ENCODE data around the gene CPNE6. TPM values are rescaled to one million over a fixed set of nuclear protein-coding genes. Genes with fewer than 3 reads are reported as not detected.
A peak's percentile ranks its signal among the peaks of the same experiment; 100 is the strongest.

Gene CPNE6
- total RNA-seq, 1 donor from 2014 or later = not detected

- Mint-ChIP-seq H3K27me3 (peaks cover 31% of the 10 kb centered on the region), H3K4me1 (ENCODE audit: unreplicated experiment) (peaks cover 14% of the 10 kb centered on the region), H3K9me3 (no peaks in the 10 kb centered on the region), H3K36me3 (no peaks in the 10 kb centered on the region), H3K4me3 (no peak overlapping the region), H3K27ac (no peak overlapping the region)
- DNase-seq (ENCODE audit: extremely low spot score, unreplicated experiment) = no peak
- TF ChIP-seq CTCF (conservative IDR thresholded peaks at IDR 0.05) = no peak
Observed at GRCh38 chr14:24086193-24086955, 15.0 kb downstream of the CPNE6 start.

DNA sequence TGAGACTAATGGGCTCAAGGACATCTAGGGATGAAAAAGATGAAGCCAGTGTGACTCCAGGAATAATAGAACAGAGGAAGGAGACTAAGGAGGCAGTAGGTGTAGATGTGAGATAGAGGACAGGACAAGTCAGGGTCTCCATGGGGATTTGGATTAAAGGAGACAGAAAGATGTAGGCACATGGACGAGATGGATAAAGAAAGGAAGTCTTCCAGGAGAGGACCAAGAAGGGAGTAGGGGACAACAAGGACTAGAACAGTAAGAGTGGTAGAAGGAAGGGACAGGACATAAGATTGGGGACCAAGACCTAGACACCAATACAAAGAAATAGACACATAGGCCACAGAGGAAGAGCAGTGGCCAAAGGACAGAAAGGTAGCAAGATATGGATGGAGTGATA lies 15.6 kb downstream of the CPNE6 start:
- peaks cover 28% of the 10 kb centered on the region for H3K27me3 Mint-ChIP-seq
- peaks cover 11% of the 10 kb centered on the region for H3K4me1 Mint-ChIP-seq (ENCODE audit: unreplicated experiment)
- H3K27ac Mint-ChIP-seq = no peak overlapping the region
- TF ChIP-seq CTCF (conservative IDR thresholded peaks at IDR 0.05) = no peak
- H3K36me3 Mint-ChIP-seq = no peaks in the 10 kb centered on the region
- no peaks in the 10 kb centered on the region for H3K9me3 Mint-ChIP-seq
- DNase-seq (ENCODE audit: extremely low spot score, unreplicated experiment) = no peak
- no peak overlapping the region for H3K4me3 Mint-ChIP-seq

- peaks cover 20% of the 10 kb centered on the region for H3K27me3 Mint-ChIP-seq
- H3K27ac Mint-ChIP-seq = no peak overlapping the region
- no peaks in the 10 kb centered on the region for H3K9me3 Mint-ChIP-seq
- H3K36me3 Mint-ChIP-seq = no peaks in the 10 kb centered on the region
- DNase-seq (ENCODE audit: extremely low spot score, unreplicated experiment) = no peak
- TF ChIP-seq CTCF (conservative IDR thresholded peaks at IDR 0.05) = no peak
- H3K4me1 Mint-ChIP-seq (ENCODE audit: unreplicated experiment) = peaks cover 12% of the 10 kb centered on the region
- no peak overlapping the region for H3K4me3 Mint-ChIP-seq
Observed at GRCh38 chr14:24088095-24088494, 16.7 kb downstream of the CPNE6 start.

DNA sequence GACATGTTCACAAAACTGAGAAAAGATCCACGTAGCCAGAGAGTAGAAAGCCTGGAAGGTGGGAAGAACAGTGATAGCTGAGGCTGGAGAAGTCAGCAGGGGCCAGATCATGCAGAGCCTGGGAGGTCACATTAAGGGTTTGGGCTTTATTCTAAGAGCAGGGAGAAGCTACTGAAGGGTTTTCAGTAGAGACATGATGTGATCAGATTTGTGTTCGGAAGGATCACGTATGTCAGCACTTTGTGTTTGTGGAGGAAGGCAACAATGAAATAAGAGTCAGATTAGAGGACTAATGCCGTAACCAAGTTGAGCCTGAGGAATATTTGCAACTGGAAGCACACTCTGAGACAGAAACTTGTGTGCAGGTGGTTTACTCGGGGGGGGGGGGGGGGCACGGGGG lies 18.5 kb downstream of the CPNE6 start:
- peaks cover 8% of the 10 kb centered on the region for H3K27me3 Mint-ChIP-seq
- TF ChIP-seq CTCF (conservative IDR thresholded peaks at IDR 0.05) = no peak
- H3K9me3 Mint-ChIP-seq = no peaks in the 10 kb centered on the region
- H3K27ac Mint-ChIP-seq = no peak overlapping the region
- no peak overlapping the region for H3K4me3 Mint-ChIP-seq
- H3K4me1 Mint-ChIP-seq (ENCODE audit: unreplicated experiment) = peaks cover 19% of the 10 kb centered on the region
- H3K36me3 Mint-ChIP-seq = no peaks in the 10 kb centered on the region
- DNase-seq (ENCODE audit: extremely low spot score, unreplicated experiment) = no peak

- Mint-ChIP-seq H3K27ac (peak overlapping the region; percentile 78), H3K4me3 (peak overlapping the region; percentile 95), H3K36me3 (peaks cover 5% of the 10 kb centered on the region), H3K27me3 (peaks cover under 1% of the 10 kb centered on the region), H3K9me3 (no peaks in the 10 kb centered on the region), H3K4me1 (ENCODE audit: unreplicated experiment) (peaks cover 30% of the 10 kb centered on the region)
- no peak for DNase-seq (ENCODE audit: extremely low spot score, unreplicated experiment)
- TF ChIP-seq CTCF (conservative IDR thresholded peaks at IDR 0.05) = no peak
Observed at GRCh38 chr14:24092110-24092504, 20.7 kb downstream of the CPNE6 start.

All from type B pancreatic cell (in vitro differentiated cells).